Stimulated activated naive CD8-positive, alpha-beta T cell treated with anti-CD3 and anti-CD28 coated beads, Interleukin-15, Interleukin-2, amounts not matched to agents 100 U/mL and 50 U/mL, for 24 hours (primary cell): ENCODE data around the gene MRAP2.
"Not testable (repeated sequence)": the region's sequence is repeated elsewhere in the genome, so short reads cannot be mapped to it uniquely, and the experiment has no call there.

Experiments
- ATAC-seq: fragments of 150-1000 bp; cut with Tn5 transposase; one replicate; pipeline ENCODE4 v1.10.0; 2021
- DNase-seq: peaks from one replicate; pipeline ENCODE4 v3.0.0; 2021

MRAP2 gene

GRCh38 chr6:84032000-84032399 lies 1.6 kb upstream of the MRAP2 start:
- not testable (repeated sequence) for DNase-seq, ATAC-seq

- ATAC-seq (no peak), DNase-seq (no peak)
These were observed 1.9 kb downstream of the MRAP2 start for GRCh38 chr6:84035484-84035883.

- no peak for DNase-seq
- no peak for ATAC-seq
These were observed 4.0 kb downstream of the MRAP2 start for GRCh38 chr6:84037425-84038089.

- no peak for DNase-seq
- ATAC-seq, result no peak
These were observed 9.0 kb downstream of the MRAP2 start for GRCh38 chr6:84042603-84043002.

GRCh38 chr6:84043555-84043954 lies 10.0 kb downstream of the MRAP2 start:
- ATAC-seq, result no peak
- DNase-seq, result no peak

GRCh38 chr6:84046755-84047154 lies 13.2 kb downstream of the MRAP2 start:
- DNase-seq (no peak), ATAC-seq (no peak)

GRCh38 chr6:84048588-84048987 lies 15.0 kb downstream of the MRAP2 start:
- no peak for DNase-seq
- no peak for ATAC-seq

- DNase-seq, result no peak
- no peak for ATAC-seq
These were observed 16.8 kb downstream of the MRAP2 start for GRCh38 chr6:84050408-84050807.

- no peak for ATAC-seq
- DNase-seq, result no peak
These were observed 18.8 kb downstream of the MRAP2 start for GRCh38 chr6:84052204-84052882.

GRCh38 chr6:84052883-84053241 lies 19.3 kb downstream of the MRAP2 start:
- ATAC-seq, result no peak
- DNase-seq, result no peak

- ATAC-seq (no peak), DNase-seq (no peak)
These were observed 22.1 kb downstream of the MRAP2 start for GRCh38 chr6:84055647-84056046.

- no peak for ATAC-seq
- no peak for DNase-seq
These were observed 24.3 kb downstream of the MRAP2 start for GRCh38 chr6:84057908-84058307.

- ATAC-seq (no peak), DNase-seq (no peak)
These were observed 25.5 kb downstream of the MRAP2 start for GRCh38 chr6:84059082-84059481.

GRCh38 chr6:84061174-84061573 lies 27.6 kb downstream of the MRAP2 start:
- ATAC-seq, result no peak
- DNase-seq, result no peak

GRCh38 chr6:84061613-84062398 lies 28.2 kb downstream of the MRAP2 start:
- ATAC-seq, result no peak
- no peak for DNase-seq

GRCh38 chr6:84062519-84063154 lies 29.1 kb downstream of the MRAP2 start:
- ATAC-seq (no peak), DNase-seq (no peak)

GRCh38 chr6:84065693-84066290 lies 32.2 kb downstream of the MRAP2 start:
- ATAC-seq (no peak), DNase-seq (no peak)

GRCh38 chr6:84066536-84066935 lies 33.0 kb downstream of the MRAP2 start:
- ATAC-seq, result no peak
- no peak for DNase-seq

- DNase-seq, ATAC-seq: not testable (repeated sequence)
These were observed 35.3 kb downstream of the MRAP2 start for GRCh38 chr6:84068873-84069272.

GRCh38 chr6:84072442-84072997 lies 38.9 kb downstream of the MRAP2 start:
- ATAC-seq (no peak), DNase-seq (no peak)

- DNase-seq (no peak), ATAC-seq (no peak)
These were observed 41.6 kb downstream of the MRAP2 start for GRCh38 chr6:84074988-84075781.
